ENCODE measurements around the gene MPP7. TPM values are rescaled to one million over a fixed set of nuclear protein-coding genes. Genes with fewer than 3 reads are reported as not detected.

Gene MPP7
- total and polyA plus RNA-seq, 8 donors, result 6.0 to 42.0 (median 11.8) TPM

DNA sequence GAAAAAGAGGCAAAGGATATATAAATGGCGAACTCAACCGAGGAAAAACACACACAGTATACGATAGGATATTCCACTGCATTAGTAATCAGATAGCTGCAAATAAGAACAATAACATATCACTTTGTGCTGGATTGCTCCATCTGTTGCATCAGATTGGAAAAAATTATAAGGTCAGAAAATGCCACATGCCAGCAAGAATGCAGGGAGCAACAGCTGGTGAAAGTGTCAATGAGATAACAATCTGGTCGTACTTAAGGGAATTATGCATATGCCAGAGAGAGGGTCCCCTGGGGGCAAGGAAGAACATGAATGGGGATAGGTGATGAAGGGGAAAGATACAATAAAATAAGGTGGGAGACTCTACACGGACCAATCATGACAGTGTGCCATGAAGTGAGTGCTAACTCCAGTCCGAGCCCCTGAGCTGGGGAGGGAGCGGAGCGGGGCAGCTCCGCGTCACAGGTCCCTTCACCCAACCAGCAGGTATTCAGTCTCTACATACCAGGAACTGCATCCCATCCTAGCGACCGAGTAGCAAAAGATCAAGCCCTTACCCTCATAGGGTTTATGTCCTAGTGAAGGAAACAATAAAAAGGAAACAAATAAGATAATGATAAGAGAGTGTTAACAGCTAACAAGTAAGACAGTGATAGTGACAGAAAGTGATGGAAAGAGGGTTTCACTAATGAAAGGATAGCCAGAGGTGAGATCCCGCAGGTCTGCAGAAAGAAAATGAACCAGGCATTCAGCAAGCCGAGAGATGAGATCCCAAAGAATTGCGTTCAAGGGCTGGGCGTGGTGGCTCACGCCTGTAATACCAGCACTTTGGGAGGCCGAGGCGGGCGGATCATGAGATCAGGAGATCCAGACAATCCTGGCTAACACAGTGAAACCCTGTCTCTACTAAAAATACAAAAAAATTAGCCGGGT lies 9.4 kb downstream of the MPP7 start:
- Histone ChIP-seq H3K36me3 (no peaks in the 10 kb centered on the region), H3K27ac (peak overlapping the region in 4 of 5 donors; percentile 29 to 68 (median 42)), H3K4me1 (peaks cover 0 to 38% (median 19%) of the 10 kb centered on the region in 4 donors), H3K9me3 (no peaks in the 10 kb centered on the region), H3K4me3 (no peak overlapping the region), H3K27me3 (no peaks in the 10 kb centered on the region)
- intact Hi-C loops (cut with DNase I; ENCODE audit: low total_unique reads), result no loop called here
- DNase-seq, result no peak
- TF ChIP-seq POLR2A (IDR thresholded peaks at IDR 0.05) (no peak), EP300 (IDR thresholded peaks at IDR 0.05) (no peak), POLR2AphosphoS5 (IDR thresholded peaks at IDR 0.05) (no peak), CTCF (IDR thresholded peaks at IDR 0.05) (no peak)
- WGBS, 5 donors, result 89 to 94% (median 92%) methylated on average over 21 of the region's 21 CpGs

- peaks cover 0 to 36% (median 19%) of the 10 kb centered on the region in 4 donors for H3K4me1 ChIP-seq
- WGBS, 5 donors, result 56 to 74% (median 62%) methylated on average over 5 of the region's 5 CpGs
- intact Hi-C loops (cut with DNase I; ENCODE audit: low total_unique reads), result no loop called here
These were observed 11.0 kb downstream of the MPP7 start for GRCh38 chr10:28291881-28292297.

GRCh38 chr10:28285816-28286215 lies 17.0 kb downstream of the MPP7 start:
- Histone ChIP-seq H3K27ac (no peak overlapping the region), H3K36me3 (no peaks in the 10 kb centered on the region), H3K27me3 (no peaks in the 10 kb centered on the region), H3K4me3 (no peak overlapping the region), H3K4me1 (peaks cover 0 to 29% (median 16%) of the 10 kb centered on the region in 4 donors), H3K9me3 (no peaks in the 10 kb centered on the region)
- intact Hi-C loops (cut with DNase I; ENCODE audit: low total_unique reads), result no loop called here
- TF ChIP-seq EP300 (IDR thresholded peaks at IDR 0.05), result no peak
- no peak for TF ChIP-seq POLR2A (IDR thresholded peaks at IDR 0.05)
- no peak for TF ChIP-seq CTCF (IDR thresholded peaks at IDR 0.05)
- no peak for TF ChIP-seq POLR2AphosphoS5 (IDR thresholded peaks at IDR 0.05)
- no peak for DNase-seq
- WGBS, 5 donors, result 61 to 93% (median 68%) methylated on average over 6 of the region's 6 CpGs

More at GRCh38 chr10:28291881-28292297, 11.0 kb downstream of the MPP7 start:
- H3K27me3 ChIP-seq, result no peaks in the 10 kb centered on the region
- DNase-seq, result peak in 1 of 2 donors; percentile 40
- H3K9me3 ChIP-seq, result no peaks in the 10 kb centered on the region
- TF ChIP-seq EP300 (IDR thresholded peaks at IDR 0.05) (no peak), POLR2A (IDR thresholded peaks at IDR 0.05) (no peak), CTCF (IDR thresholded peaks at IDR 0.05) (no peak), POLR2AphosphoS5 (IDR thresholded peaks at IDR 0.05) (peak in 1 of 3 donors; percentile 60)
- peak overlapping the region in 1 of 5 donors; percentile 12 for H3K27ac ChIP-seq
- H3K4me3 ChIP-seq, result no peak overlapping the region
- no peaks in the 10 kb centered on the region for H3K36me3 ChIP-seq

- Histone ChIP-seq H3K9me3 (no peaks in the 10 kb centered on the region), H3K27ac (no peak overlapping the region), H3K27me3 (no peaks in the 10 kb centered on the region), H3K4me1 (peaks cover 0 to 35% (median 18%) of the 10 kb centered on the region in 4 donors), H3K36me3 (no peaks in the 10 kb centered on the region), H3K4me3 (no peak overlapping the region)
- TF ChIP-seq POLR2A (IDR thresholded peaks at IDR 0.05) (no peak), EP300 (IDR thresholded peaks at IDR 0.05) (no peak), POLR2AphosphoS5 (IDR thresholded peaks at IDR 0.05) (no peak), CTCF (IDR thresholded peaks at IDR 0.05) (no peak)
- intact Hi-C loops (cut with DNase I; ENCODE audit: low total_unique reads), result no loop called here
- DNase-seq, result peak in 1 of 2 donors; percentile 79
These were observed 18.7 kb downstream of the MPP7 start for GRCh38 chr10:28284126-28284525.
